HG03175 (cell line): ENCODE results near the gene FKBP8.
A peak's percentile ranks its signal among the peaks of the same experiment; 100 is the strongest.

ENCODE experiments used
- ATAC-seq: cut with Tn5 transposase; IDR thresholded peaks from one replicate; pipeline ENCODE4 v1.9.1; 2021; ENCODE audit warnings: mild to moderate bottlenecking, moderate library complexity; ENCODE audit not compliant: unreplicated experiment

Gene FKBP8

GRCh38 chr19:18522124-18522861 lies 21.1 kb downstream of the FKBP8 start:
- peak; percentile 87 for ATAC-seq

- no peak for ATAC-seq
These were observed 21.7 kb downstream of the FKBP8 start, which contains the start of gene ELL for GRCh38 chr19:18521692-18522123. ELL (minus strand) TSS chr19:18522070; CDS start chr19:18522055, 15 bp downstream.

DNA sequence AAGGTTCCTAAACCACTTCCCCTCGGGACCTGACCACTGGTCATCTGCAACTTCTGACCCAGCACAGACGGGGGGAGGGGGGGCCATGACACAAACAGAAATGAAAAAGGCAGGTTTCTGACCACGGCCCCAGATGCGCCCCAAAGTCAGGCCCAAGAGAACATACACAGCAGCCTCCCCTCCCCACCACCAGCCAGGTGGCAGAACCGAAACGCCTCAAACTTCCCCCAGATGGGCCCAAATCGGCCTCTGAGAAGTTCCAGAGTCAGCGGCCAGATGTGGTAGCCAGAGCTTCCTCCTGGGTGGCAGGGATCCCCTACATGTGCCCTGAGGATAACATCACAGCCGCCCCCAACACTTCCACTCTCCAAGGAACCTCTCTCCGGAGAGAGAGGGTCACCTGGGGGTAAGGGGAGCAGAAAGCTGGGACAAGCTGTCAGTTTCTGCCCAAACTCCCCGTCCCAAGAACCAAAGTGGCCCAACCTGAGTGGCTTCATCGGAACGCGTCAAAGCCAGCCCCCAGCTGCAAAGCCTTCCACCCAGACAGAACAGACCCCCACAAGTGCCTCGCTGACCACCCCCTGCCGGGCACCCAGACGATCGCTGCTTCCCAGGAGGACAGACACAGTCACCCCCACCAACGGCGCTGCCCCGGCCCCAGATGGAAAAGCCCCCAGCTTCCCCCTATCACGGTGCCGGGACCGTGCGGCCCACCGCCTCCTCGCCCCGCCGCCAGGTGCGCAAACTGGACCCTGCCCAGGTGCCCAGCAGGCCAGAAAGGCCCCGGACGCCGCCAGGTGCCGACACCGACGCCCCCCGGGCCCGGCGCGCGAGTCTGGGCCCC lies 22.3 kb downstream of the FKBP8 start:
- ATAC-seq, result no peak

- ATAC-seq, result no peak
These were observed 23.2 kb downstream of the FKBP8 start for GRCh38 chr19:18519962-18520847.

DNA sequence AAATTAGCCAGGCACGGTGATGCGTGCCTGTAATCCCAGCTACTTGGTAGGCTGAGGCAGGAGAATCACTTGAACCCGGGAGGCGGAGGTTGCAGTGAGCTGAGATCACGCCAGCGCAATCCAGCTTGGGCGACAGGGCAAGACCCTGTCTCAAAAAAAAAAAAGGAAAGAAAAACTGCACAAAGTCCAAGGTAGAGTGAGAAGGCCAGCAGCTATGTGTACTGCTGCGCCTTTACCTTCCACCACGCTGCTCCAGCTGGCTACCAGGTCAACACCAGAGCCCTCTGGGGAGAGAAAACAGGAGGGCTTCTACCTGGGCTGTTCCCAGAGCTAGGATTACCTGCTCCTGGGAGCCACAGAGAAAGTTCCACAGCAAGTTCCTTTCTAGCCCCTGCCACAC lies 24.7 kb downstream of the FKBP8 start:
- ATAC-seq, result no peak

DNA sequence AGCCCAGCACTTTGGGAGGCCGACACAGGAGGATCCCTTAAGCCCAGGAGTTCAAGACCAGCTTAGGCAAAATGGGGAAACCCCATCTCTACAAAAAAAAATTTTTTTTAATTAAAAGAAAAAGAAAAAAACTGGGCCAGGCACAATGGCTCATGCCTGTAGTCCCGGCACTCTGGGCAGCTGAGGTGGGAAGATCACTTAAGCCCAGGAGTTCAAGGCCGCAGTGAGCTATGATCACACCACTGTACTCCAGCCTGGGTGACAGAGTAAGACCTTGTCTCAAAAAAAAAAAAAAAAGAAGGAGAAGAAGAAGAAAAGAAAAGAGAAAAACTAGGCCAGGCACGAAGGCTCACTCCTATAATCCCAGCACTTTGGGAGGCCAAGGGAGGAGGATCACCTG lies 25.8 kb downstream of the FKBP8 start:
- ATAC-seq, result no peak

DNA sequence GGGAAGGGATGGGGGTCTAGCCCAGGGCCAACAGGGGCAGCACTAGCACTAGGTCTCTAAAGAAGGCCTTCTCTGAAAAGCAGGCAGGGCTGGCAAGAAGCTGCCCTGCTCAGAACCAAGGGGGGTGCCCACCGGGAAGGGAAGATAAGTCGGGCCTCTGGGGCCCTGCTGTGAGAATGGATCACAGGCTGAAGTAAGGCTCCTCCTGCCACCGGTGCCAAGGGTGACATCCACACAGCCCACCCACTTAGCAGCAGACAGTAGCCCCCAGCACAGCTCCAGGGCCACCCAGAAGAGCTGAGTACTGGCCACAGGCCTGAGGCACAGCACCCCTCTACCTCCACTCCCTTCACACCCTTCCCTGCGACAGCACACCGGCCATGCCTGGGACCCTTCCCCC lies 27.4 kb downstream of the FKBP8 start:
- no peak for ATAC-seq

DNA sequence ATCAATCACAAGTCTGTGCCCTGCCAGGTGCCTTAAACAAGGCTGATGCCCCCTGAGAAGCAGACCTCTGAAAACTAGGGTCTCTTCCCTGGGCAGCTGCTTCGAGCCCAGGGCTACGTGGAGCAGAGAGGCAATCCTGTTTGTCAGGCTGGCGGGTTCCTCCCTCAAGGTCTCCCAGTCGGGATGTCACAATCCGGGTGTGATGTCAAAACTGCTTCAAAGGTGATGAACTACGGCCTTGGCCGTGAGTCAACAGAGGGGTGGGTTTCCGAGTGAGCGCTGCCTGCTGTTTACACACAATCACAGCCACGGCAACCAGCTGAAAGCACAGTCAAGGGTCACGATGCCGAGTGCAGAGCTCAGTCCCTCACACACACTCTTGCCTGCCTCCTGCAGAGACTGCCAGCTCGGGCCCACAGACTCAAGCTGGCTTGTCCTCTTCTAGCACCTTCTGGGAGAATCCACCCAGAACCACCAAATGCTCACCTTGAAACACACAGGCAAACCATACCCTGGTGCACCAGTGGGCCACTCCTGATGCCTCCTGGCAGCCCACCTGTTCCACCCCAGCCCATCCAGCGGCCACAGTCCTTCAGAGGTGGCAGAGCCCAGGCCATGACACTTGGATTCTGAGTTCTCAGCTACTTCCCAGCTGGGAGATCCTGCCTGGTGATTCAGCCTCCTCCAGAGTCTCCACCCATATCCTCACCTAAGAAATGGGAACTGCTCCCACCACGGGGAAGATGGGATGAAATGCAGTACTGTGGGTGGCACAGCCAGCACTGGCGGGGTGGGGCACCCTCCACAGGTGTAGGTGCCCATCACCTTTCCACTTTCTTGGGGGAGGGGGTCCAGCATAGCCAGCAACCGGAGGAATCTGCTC lies 28.3 kb downstream of the FKBP8 start:
- no peak for ATAC-seq

DNA sequence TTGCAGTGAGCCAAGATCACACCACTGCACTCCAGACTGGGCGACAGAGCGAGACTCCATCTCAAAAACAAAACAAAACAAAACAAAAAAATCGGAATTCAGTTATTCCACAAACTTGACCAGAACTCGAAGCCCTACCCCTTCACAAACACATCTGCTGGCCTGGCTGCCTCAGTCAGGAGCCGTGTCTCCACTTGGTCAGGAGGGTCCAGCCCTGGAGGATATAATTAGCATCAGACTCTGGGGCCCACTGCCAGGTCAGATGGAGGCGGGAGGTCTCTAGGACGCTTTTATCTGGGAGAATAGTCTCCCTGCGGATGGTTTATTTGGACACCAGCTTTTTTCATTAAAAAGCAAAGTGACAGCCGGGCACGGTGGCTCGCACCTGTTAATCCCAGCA lies 29.5 kb downstream of the FKBP8 start:
- no peak for ATAC-seq

- no peak for ATAC-seq
These were observed 33.2 kb downstream of the FKBP8 start for GRCh38 chr19:18510216-18510615.

DNA sequence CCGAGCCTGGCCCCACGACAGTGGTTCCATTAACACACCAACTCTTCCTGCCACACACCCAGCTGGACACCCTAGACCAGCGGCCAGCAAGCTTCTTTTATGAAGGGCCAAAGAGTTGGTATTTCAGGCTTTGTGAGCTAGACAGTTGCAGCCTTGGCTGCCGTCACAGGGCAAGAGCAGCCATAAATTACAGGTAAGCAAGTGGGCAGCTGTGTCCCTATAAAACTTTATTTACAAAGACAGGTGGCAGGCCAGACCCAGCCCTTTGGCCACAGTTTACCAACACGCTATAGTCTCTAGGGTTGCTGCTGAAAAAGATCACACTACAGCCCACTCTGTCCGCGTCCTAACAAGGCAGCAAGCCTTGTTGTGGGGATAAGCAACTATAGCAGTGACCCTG lies 34.8 kb downstream of the FKBP8 start:
- ATAC-seq, result no peak

DNA sequence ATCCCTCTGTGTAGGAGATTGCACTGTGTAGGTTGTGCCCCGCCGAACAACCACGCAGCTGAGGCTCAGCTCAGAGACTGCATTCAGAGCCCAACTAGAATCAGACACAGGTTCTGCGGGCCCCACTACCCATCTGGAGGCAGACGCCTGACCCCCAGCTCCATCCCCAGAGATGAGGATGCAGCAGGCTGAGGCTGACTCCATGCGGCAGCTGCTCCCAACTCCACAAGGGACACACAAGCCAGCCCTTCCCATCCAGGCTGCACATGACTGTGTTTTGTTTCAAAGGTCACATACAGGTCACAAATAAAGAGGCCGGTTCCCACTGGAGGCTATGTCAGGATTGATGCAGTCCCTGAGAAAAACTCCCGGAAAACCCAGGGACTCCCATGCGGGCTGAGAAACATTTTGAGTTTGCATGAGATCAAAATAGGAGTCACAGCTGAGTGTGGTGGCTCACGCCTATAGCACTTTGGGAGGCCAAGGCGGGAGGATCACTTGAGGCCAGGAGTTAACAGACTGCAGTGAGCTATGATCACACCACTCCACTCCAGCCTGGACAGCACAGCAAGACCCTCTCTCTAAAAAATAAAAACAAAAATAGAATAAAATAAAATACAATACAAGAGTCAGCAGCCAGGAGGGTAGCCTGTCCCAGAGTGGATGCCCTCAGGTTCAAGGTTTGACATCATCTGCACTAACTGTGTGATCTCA lies 35.5 kb downstream of the FKBP8 start:
- ATAC-seq, result no peak

DNA sequence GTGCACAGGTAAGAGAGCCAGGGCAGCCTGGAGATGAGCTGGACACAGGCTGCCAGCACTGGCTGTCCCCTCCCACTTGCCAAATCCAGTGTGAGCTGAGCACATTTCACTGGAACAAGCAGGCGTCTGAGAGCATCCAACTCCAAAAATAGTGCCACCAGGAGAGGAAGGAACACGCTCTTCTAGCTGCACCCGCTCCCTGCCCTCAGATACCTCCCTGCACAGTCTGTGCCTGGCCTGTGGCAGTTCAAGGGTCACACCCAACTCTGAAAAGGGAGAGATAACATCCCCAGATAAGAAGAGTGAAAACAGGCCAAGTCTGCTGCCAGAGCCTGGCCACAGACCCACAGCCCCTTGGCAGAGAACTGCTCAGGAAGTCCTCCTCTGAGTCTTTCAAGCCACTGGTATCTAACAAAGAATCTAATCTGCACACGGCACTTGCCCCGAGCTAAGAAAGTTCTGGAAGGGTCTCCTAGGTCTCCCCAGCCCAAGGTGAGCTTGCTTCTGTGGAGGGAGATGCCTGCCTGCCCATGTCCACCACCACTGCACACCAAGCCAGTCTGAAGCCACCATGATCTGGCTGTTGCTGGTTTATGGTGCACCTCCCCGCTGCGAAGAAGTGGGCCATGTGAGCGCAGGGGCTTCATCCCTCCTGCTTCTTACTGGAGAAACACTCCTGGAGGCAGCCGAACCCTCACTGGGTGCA lies 36.2 kb downstream of the FKBP8 start:
- ATAC-seq, result no peak

DNA sequence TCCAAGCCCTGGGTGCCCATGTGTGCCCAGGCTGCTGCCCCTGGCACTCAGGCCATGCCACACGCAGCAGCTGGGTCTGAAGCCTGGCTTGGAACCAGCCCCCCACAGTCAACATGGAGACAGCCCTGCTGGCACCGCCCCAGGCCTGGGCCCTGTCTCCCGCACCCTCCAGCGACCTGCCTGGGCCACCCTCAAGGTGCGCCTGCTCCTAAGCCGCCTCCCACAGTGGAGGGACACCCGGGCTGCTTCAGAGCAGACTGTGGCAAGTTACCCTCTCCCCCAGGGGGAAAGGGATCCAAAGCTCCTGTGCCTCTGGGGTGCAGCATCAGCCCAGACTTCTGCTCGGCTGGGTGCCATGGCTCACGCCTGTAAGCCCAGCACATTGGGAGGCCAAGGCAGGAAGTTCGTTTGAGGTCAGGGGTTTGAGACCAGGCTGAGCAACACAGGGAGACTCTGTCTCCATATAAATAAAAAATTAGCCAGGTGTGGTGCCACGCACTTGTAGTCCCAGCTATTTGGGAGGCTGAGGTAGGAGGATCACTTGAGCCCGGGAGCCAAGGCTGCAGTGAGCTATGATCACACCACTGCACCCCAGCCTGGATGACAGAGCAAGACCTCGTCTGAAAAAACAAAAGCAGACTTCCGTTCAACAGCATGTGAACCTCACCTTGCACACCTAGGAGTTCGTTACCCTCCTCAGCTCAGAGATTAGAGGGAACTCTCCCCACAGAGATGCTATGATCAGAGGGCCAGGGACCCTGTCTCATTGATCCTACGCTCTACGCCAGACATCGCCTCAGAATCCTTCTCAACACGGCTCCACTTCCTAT lies 37.1 kb downstream of the FKBP8 start:
- ATAC-seq, result no peak

DNA sequence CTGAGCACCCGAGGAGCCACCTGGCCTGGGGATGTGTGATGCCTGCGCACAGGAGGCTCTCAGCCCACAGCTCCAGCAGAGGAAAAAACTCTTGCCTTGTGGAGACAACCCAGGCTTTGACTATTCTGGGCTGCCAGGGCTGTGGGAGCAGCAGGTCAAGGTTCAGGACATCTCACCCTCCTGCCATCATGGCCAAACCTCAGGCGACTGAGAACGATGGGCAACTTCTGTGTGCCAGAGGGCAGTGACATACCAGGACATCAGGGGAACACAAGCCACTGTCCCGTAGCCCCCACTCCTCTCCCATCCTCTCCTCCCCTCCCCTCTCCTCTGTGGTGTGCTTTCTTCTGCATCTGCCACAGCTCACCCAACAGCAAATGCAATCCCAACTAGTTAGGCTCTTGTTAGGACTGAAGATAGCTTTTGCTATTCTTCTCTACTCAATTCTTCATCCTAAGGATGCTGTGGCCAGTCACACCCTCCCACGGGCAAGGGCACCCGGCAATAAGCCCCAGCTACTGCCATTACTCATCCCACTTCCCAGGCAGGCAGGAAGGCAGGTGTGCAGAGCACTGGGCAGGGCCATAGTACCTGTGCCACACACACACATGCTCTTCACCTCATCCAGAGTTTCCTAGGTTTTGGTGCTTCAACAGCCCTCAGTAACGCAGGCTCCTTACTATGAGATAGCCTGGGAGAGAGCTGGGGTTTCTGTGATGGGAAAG lies 38.3 kb downstream of the FKBP8 start:
- no peak for ATAC-seq

DNA sequence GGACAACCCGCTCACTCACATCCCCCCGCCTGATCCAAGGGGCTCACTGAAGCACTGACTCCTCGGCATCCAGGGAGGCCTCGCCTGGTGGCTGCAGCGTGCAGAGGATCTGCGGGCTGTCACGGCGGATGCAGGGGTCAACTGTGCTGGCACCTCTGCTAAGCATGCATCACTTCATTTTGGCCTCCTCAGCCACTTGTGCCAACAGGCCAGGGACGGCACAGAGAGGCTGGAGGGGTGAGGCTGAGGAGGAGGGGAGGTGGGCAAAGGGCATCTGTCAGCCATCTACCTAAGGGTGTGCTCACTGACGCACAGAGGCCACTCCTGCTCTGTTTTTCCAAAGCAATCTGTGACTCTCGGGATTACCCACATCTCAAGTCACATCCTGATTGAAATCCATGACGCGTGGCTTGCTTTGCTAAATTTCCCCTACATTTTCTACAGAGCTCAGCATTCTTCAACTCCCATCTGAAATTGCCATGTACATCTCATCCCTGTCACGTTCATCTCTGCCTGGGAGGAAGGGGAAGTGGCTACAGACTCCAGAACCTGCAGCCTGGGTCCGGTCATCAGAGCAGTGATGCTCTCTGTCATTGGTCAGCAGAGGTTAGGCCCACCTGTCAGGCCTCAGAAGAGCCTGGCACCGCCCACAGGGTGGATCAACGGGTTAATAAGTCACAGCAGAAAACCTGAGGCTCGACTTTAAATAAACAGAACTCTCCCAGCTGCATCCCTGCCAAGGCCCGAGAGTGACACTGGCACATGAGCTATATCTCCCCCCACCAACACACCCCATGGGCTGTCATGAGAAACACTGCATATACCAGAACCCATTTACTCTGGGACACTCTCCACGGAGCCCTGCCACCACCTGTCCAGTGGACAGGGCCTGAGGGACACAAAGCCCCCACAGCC lies 39.1 kb downstream of the FKBP8 start:
- peak; percentile 58 for ATAC-seq
